WTC11 (cell line): ENCODE data around the gene PPP3R1.

Source experiments
- CTCF ChIP-seq: fragments of 200-600 bp; IDR thresholded peaks from 2 replicates; pipeline ENCODE4 v1.8.0; 2022; ENCODE audit warnings: antibody characterized with exemption
- EMX1 ChIP-seq: fragments of 250-450 bp; sonication (Bioruptor Pico); IDR thresholded peaks from 2 replicates; pipeline ENCODE4 v1.8.0; 2021; ENCODE audit warnings: mild to moderate bottlenecking
- NFYB ChIP-seq: sonication (generic); formaldehyde crosslinking; conservative IDR thresholded peaks from 2 replicates; pipeline ENCODE4 v1.8.0; 2022; ENCODE audit warnings: low read depth, missing genetic modification reagents
- STAT6 ChIP-seq: sonication (generic); formaldehyde crosslinking; conservative IDR thresholded peaks from 2 replicates; pipeline ENCODE4 v1.8.1; 2023; ENCODE audit warnings: mild to moderate bottlenecking, low read depth, missing genetic modification reagents, moderate library complexity

DNA sequence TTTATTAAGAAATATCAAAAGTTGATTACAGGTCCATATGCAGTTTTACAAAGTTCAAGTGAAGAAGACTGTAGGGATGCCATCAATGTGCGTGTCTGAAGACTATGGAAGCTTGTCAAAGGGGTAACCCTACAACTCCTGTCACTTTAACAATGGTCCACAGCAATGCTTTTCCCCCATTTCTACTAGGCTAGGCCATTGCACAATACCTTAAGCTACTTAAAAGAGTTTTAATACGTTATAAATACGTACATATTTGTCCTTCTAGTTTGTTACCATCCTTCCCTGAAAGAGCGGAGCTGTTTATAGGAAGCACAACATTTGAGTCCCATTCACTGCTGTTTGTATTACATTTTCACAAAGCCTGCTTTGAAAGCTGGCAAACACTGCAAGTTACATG lies 40.7 kb upstream of the PPP3R1 start:
- TF ChIP-seq CTCF (no peak), STAT6 (no peak), NFYB (no peak), EMX1 (CRISPR knock-in tag) (no peak)
